A673 (cell line): ENCODE measurements around the gene HOXA3.

Source experiments
- CTCF ChIP-seq: fragments of 300-800, 200-600 bp; sonication (generic); conservative IDR thresholded peaks from 2 replicates; pipeline ENCODE4 v1.5.1; 2017; ENCODE audit warnings: low read depth, mild to moderate bottlenecking, antibody characterized with exemption, low read length, moderate library complexity, mixed read lengths
- EZH2 ChIP-seq: fragments of 200-600 bp; sonication (generic); IDR thresholded peaks from 2 replicates; pipeline ENCODE4 v1.6.1; 2017; ENCODE audit warnings: borderline replicate concordance, low read depth, mild to moderate bottlenecking, mixed read lengths, antibody characterized with exemption, low read length; ENCODE audit not compliant: poor library complexity, severe bottlenecking

GRCh38 chr7:27144781-27145164 is 7.6 kb downstream of the HOXA3 start:
- TF ChIP-seq CTCF (no peak), EZH2 (no peak)
